OCI-LY3 (cell line): Measurements from ENCODE around the gene TRIM29.

Experiments used
- EZH2phosphoT487 ChIP-seq: fragments of 200-600 bp; shearing (Covaris generic); IDR thresholded peaks from 2 replicates; pipeline ENCODE4 v1.6.1; 2018; ENCODE audit warnings: antibody characterized with exemption, mixed run types, low read depth
- TF ChIP-seq, protein P1 (sequence below): fragments of 200-600, 300-600 bp; sonication (generic); IDR thresholded peaks from 2 replicates; pipeline ENCODE4 v1.5.1; 2014; ENCODE audit warnings: antibody characterized with exemption, low read length, low read depth

DNA sequence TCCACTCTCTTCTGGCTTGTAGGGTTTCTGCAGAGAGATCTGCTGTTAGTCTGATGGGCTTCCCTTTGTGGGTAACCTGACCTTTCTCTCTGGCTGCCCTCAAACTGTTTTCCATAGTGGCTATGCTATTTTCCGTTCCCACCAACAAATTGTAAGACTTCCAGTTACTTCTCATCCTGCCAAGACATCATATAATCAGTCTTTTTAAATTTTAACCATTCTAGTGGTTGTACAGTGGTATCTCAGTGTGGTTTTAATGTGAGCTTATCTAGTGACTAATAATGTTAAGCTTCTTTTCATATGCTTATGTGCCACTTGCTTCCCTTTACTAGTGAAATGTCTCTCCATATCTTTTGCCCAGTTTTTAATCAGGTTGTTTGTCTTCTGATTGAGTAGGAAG, 13.6 kb upstream of the TRIM29 start:
- TF ChIP-seq, protein P1, sequence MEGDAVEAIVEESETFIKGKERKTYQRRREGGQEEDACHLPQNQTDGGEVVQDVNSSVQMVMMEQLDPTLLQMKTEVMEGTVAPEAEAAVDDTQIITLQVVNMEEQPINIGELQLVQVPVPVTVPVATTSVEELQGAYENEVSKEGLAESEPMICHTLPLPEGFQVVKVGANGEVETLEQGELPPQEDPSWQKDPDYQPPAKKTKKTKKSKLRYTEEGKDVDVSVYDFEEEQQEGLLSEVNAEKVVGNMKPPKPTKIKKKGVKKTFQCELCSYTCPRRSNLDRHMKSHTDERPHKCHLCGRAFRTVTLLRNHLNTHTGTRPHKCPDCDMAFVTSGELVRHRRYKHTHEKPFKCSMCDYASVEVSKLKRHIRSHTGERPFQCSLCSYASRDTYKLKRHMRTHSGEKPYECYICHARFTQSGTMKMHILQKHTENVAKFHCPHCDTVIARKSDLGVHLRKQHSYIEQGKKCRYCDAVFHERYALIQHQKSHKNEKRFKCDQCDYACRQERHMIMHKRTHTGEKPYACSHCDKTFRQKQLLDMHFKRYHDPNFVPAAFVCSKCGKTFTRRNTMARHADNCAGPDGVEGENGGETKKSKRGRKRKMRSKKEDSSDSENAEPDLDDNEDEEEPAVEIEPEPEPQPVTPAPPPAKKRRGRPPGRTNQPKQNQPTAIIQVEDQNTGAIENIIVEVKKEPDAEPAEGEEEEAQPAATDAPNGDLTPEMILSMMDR: no peak
- no peak for TF ChIP-seq EZH2phosphoT487
